ENCODE measurements around the gene HOXB4.

The HOXB4 gene

DNA sequence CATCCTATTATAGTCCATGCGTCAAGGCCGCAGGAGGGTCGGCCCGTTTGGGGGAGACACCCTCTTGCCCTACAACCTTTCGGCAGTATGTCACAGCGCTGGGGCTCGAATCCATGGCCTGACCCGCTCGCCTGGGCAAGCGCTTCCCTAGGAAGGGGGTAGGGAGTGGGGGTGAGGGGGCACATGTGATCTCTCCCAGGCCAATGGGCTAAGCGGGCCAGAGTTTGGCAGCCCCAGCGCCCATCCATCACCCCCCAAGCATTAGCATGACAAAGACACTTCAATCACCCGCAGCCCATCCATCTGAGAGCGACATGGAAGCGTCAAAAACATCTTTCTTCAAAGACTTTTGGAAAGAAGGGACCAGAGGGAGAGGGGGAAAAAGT, 47.3 kb downstream of the HOXB4 start, which contains the start of gene HOXB1:
Gene HOXB1 (minus strand): TSS at position 125 of the 386 bp plus-strand sequence. CDS start 107 bp downstream, at position 18.
- H3K4me1 ChIP-seq (ENCODE audit: control insufficient read depth, insufficient read depth, low read length) = peaks cover 32% of the 10 kb centered on the region
- peak within 1 kb of the TSS; percentile 12 for H3K4me3 ChIP-seq (ENCODE audit: insufficient read depth, low read depth, low read length)
- no peaks in the 10 kb centered on the region for H3K36me3 ChIP-seq (ENCODE audit: control insufficient read depth, insufficient read depth, low read length)
- no peaks in the 10 kb centered on the region for H3K9me3 ChIP-seq (ENCODE audit: control insufficient read depth, low read length)
- H3K27ac ChIP-seq (ENCODE audit: insufficient read depth, low read depth, low read length, poor library complexity, severe bottlenecking) = peak within 1 kb of the TSS; percentile 60
- peaks cover 91% of the 10 kb centered on the region for H3K27me3 ChIP-seq (ENCODE audit: control insufficient read depth, insufficient read depth, low read length, poor library complexity, severe bottlenecking)
- WGBS, 2 experiments = 3% methylated on average over 15 of the region's 15 CpGs

- Histone ChIP-seq H3K27ac (ENCODE audit: insufficient read depth, low read depth, low read length, poor library complexity, severe bottlenecking) (no peak overlapping the region), H3K27me3 (ENCODE audit: control insufficient read depth, insufficient read depth, low read length, poor library complexity, severe bottlenecking) (peaks cover 91% of the 10 kb centered on the region), H3K36me3 (ENCODE audit: control insufficient read depth, insufficient read depth, low read length) (no peaks in the 10 kb centered on the region), H3K4me3 (ENCODE audit: insufficient read depth, low read depth, low read length) (peak overlapping the region; percentile 12), H3K4me1 (ENCODE audit: control insufficient read depth, insufficient read depth, low read length) (peaks cover 32% of the 10 kb centered on the region), H3K9me3 (ENCODE audit: control insufficient read depth, low read length) (no peaks in the 10 kb centered on the region)
- 26 to 29% methylated on average over 37 of the region's 37 CpGs for WGBS, 2 experiments
Measured at GRCh38 chr17:48530208-48530886, 47.8 kb downstream of the HOXB4 start.

GRCh38 chr17:48529683-48530009, 48.5 kb downstream of the HOXB4 start:
- Histone ChIP-seq H3K4me1 (ENCODE audit: control insufficient read depth, insufficient read depth, low read length) (peaks cover 32% of the 10 kb centered on the region), H3K27ac (ENCODE audit: insufficient read depth, low read depth, low read length, poor library complexity, severe bottlenecking) (no peak overlapping the region), H3K4me3 (ENCODE audit: insufficient read depth, low read depth, low read length) (peak overlapping the region; percentile 11), H3K27me3 (ENCODE audit: control insufficient read depth, insufficient read depth, low read length, poor library complexity, severe bottlenecking) (peaks cover 97% of the 10 kb centered on the region), H3K9me3 (ENCODE audit: control insufficient read depth, low read length) (no peaks in the 10 kb centered on the region), H3K36me3 (ENCODE audit: control insufficient read depth, insufficient read depth, low read length) (no peaks in the 10 kb centered on the region)
- 70 to 71% methylated on average over 11 of the region's 11 CpGs for WGBS, 2 experiments

- peaks cover 98% of the 10 kb centered on the region for H3K27me3 ChIP-seq (ENCODE audit: control insufficient read depth, insufficient read depth, low read length, poor library complexity, severe bottlenecking)
- no peaks in the 10 kb centered on the region for H3K9me3 ChIP-seq (ENCODE audit: control insufficient read depth, low read length)
- H3K36me3 ChIP-seq (ENCODE audit: control insufficient read depth, insufficient read depth, low read length) = no peaks in the 10 kb centered on the region
- no peak overlapping the region for H3K4me3 ChIP-seq (ENCODE audit: insufficient read depth, low read depth, low read length)
- no peak overlapping the region for H3K27ac ChIP-seq (ENCODE audit: insufficient read depth, low read depth, low read length, poor library complexity, severe bottlenecking)
- 68 to 72% methylated on average over 11 of the region's 11 CpGs for WGBS, 2 experiments
- peaks cover 32% of the 10 kb centered on the region for H3K4me1 ChIP-seq (ENCODE audit: control insufficient read depth, insufficient read depth, low read length)
Measured at GRCh38 chr17:48528936-48529682, 49.0 kb downstream of the HOXB4 start.

- H3K27me3 ChIP-seq (ENCODE audit: control insufficient read depth, insufficient read depth, low read length, poor library complexity, severe bottlenecking) = peaks cover 98% of the 10 kb centered on the region
- WGBS, 2 experiments = 24 to 29% methylated on average over 6 to 7 of the region's 7 CpGs
Measured at GRCh38 chr17:48528153-48528935, 49.8 kb downstream of the HOXB4 start.

GRCh38 chr17:48527547-48527932, 50.6 kb downstream of the HOXB4 start:
- Histone ChIP-seq H3K4me3 (ENCODE audit: insufficient read depth, low read depth, low read length) (peak overlapping the region; percentile 16), H3K27ac (ENCODE audit: insufficient read depth, low read depth, low read length, poor library complexity, severe bottlenecking) (peak overlapping the region; percentile 38), H3K36me3 (ENCODE audit: control insufficient read depth, insufficient read depth, low read length) (no peaks in the 10 kb centered on the region), H3K4me1 (ENCODE audit: control insufficient read depth, insufficient read depth, low read length) (peaks cover 32% of the 10 kb centered on the region), H3K9me3 (ENCODE audit: control insufficient read depth, low read length) (no peaks in the 10 kb centered on the region), H3K27me3 (ENCODE audit: control insufficient read depth, insufficient read depth, low read length, poor library complexity, severe bottlenecking) (peaks cover 100% of the 10 kb centered on the region)
- WGBS, 2 experiments = 2 to 3% methylated on average over 14 of the region's 14 CpGs

More at GRCh38 chr17:48528153-48528935, 49.8 kb downstream of the HOXB4 start:
- Histone ChIP-seq H3K4me3 (ENCODE audit: insufficient read depth, low read depth, low read length) (no peak overlapping the region), H3K36me3 (ENCODE audit: control insufficient read depth, insufficient read depth, low read length) (no peaks in the 10 kb centered on the region), H3K4me1 (ENCODE audit: control insufficient read depth, insufficient read depth, low read length) (peaks cover 32% of the 10 kb centered on the region), H3K9me3 (ENCODE audit: control insufficient read depth, low read length) (no peaks in the 10 kb centered on the region), H3K27ac (ENCODE audit: insufficient read depth, low read depth, low read length, poor library complexity, severe bottlenecking) (no peak overlapping the region)

- no peaks in the 10 kb centered on the region for H3K36me3 ChIP-seq (ENCODE audit: control insufficient read depth, insufficient read depth, low read length)
- H3K4me1 ChIP-seq (ENCODE audit: control insufficient read depth, insufficient read depth, low read length) = peaks cover 37% of the 10 kb centered on the region
- WGBS, 2 experiments = 1% methylated on average over 59 of the region's 59 CpGs
- peaks cover 100% of the 10 kb centered on the region for H3K27me3 ChIP-seq (ENCODE audit: control insufficient read depth, insufficient read depth, low read length, poor library complexity, severe bottlenecking)
- H3K4me3 ChIP-seq (ENCODE audit: insufficient read depth, low read depth, low read length) = peak overlapping the region; percentile 16
- peak overlapping the region; percentile 38 for H3K27ac ChIP-seq (ENCODE audit: insufficient read depth, low read depth, low read length, poor library complexity, severe bottlenecking)
- H3K9me3 ChIP-seq (ENCODE audit: control insufficient read depth, low read length) = no peaks in the 10 kb centered on the region
Measured at GRCh38 chr17:48526608-48527546, 51.3 kb downstream of the HOXB4 start.

Data from ectodermal cell (in vitro differentiated cells).